IMR-90 (cell line): Measurements from ENCODE around the gene SNRK. TPM values are rescaled to one million over a fixed set of nuclear protein-coding genes. Genes with fewer than 3 reads are reported as not detected.

Experiments
- ATAC-seq: fragments of 200-7000 bp; cut with Tn5 transposase; 2 replicates; pipeline ENCODE4 v1.9.1; 2020; ENCODE audit warnings: low read depth, mild to moderate bottlenecking, moderate library complexity
- BruUV-seq: library from RNA; stranded (reverse); fragments of 400-500 nt; replicated peaks from 2 replicates; lab custom pipeline; 2021; lab: Mats Ljungman, UMichigan
- CTCF ChIA-PET: fragments of 300-600 bp; formaldehyde crosslinking; extraction: SDS; loops from one replicate; lab custom pipeline; 2021; ENCODE audit warnings: antibody characterized with exemption; lab: Yijun Ruan, JAX
- POLR2A ChIA-PET: fragments of 300-600 bp; sonication (Branson Sonifier 250); formaldehyde crosslinking; loops from one replicate; lab custom pipeline; 2022; ENCODE audit warnings: antibody characterized with exemption; ENCODE audit not compliant: unreplicated experiment; lab: Charles Lee
- DNase-seq: peaks from one replicate; pipeline ENCODE4 v3.0.0; 2013
- H2AFZ ChIP-seq: replicated peaks from 2 replicates; pipeline ENCODE3; 2013; ENCODE audit warnings: low read length, mild to moderate bottlenecking; ENCODE audit not compliant: poor library complexity
- H2AK5ac ChIP-seq: 2 replicates; pipeline ENCODE4 v1.6.1; 2013; ENCODE audit warnings: low read depth, low read length, inconsistent platforms
- H2AK9ac ChIP-seq: replicated peaks from 2 replicates; pipeline ENCODE3; 2013; ENCODE audit warnings: mild to moderate bottlenecking, low read depth, low read length, moderate library complexity; ENCODE audit not compliant: poor library complexity
- H2BK120ac ChIP-seq: 2 replicates; pipeline ENCODE4 v1.6.1; 2013; ENCODE audit warnings: low read depth, low read length, inconsistent platforms
- H2BK15ac ChIP-seq: 3 replicates; pipeline ENCODE4 v1.6.1; 2013; ENCODE audit warnings: low read depth, low read length, inconsistent platforms
- H2BK20ac ChIP-seq: 2 replicates; pipeline ENCODE4 v1.6.1; 2013; ENCODE audit warnings: low read depth, mild to moderate bottlenecking, inconsistent platforms, low read length, moderate library complexity
- H2BK5ac ChIP-seq: 2 replicates; pipeline ENCODE4 v1.6.1; 2013; ENCODE audit warnings: mild to moderate bottlenecking, low read depth, low read length, inconsistent platforms; ENCODE audit not compliant: poor library complexity, severe bottlenecking
- H3K14ac ChIP-seq: replicated peaks from 2 replicates; pipeline ENCODE4 v1.6.1; 2013; ENCODE audit warnings: low read depth, low read length, inconsistent platforms
- H3K18ac ChIP-seq: 2 replicates; pipeline ENCODE4 v1.6.1; 2013; ENCODE audit warnings: low read depth, low read length, control low read depth
- H3K23ac ChIP-seq: 2 replicates; pipeline ENCODE4 v1.6.1; 2013; ENCODE audit warnings: low read depth, low read length, inconsistent platforms
- H3K27ac ChIP-seq: 2 replicates; pipeline ENCODE4 v1.5.1; 2013; ENCODE audit warnings: mild to moderate bottlenecking, control low read depth, low read length; ENCODE audit not compliant: insufficient read depth
- H3K27me3 ChIP-seq: 2 replicates; pipeline ENCODE4 v1.6.1; 2013; ENCODE audit warnings: low read length; ENCODE audit not compliant: control insufficient read depth, insufficient read depth
- H3K36me3 ChIP-seq: 2 replicates; pipeline ENCODE4 v1.6.1; 2013; ENCODE audit warnings: low read length, mixed read lengths; ENCODE audit not compliant: control insufficient read depth, insufficient read depth
- H3K4ac ChIP-seq: 2 replicates; pipeline ENCODE4 v1.6.1; 2013; ENCODE audit warnings: low read depth, low read length, inconsistent platforms
- H3K4me1 ChIP-seq: 2 replicates; pipeline ENCODE4 v1.6.1; 2013; ENCODE audit warnings: low read length, mixed read lengths; ENCODE audit not compliant: control insufficient read depth, insufficient read depth
- H3K4me2 ChIP-seq: 2 replicates; pipeline ENCODE4 v1.6.1; 2013; ENCODE audit warnings: low read depth, mild to moderate bottlenecking, control low read depth, low read length, moderate library complexity
- H3K4me3 ChIP-seq: 2 replicates; pipeline ENCODE4 v1.5.1; 2013; ENCODE audit warnings: low read depth, mild to moderate bottlenecking, control low read depth, low read length, moderate library complexity; ENCODE audit not compliant: insufficient read depth
- H3K56ac ChIP-seq: 2 replicates; pipeline ENCODE4 v1.6.1; 2013; ENCODE audit warnings: low read length, inconsistent platforms; ENCODE audit not compliant: insufficient read depth; ENCODE audit errors: extremely low read depth
- H3K79me1 ChIP-seq, 2 experiments: 2 replicates each; pipeline ENCODE4 v1.6.1; 2013; ENCODE audit warnings: low read length in 2 of 2, inconsistent platforms in 1 of 2, low read depth in 1 of 2
- H3K9ac ChIP-seq: 2 replicates; pipeline ENCODE4 v1.6.1; 2013; ENCODE audit warnings: low read depth, low read length, control low read depth
- H3K9me1 ChIP-seq: 2 replicates; pipeline ENCODE4 v1.6.1; 2013; ENCODE audit warnings: low read length, inconsistent platforms; ENCODE audit not compliant: insufficient read depth
- H3K9me3 ChIP-seq: 2 replicates; pipeline ENCODE4 v1.6.1; 2013; ENCODE audit warnings: low read length; ENCODE audit not compliant: control insufficient read depth, insufficient read depth
- H4K20me1 ChIP-seq: 2 replicates; pipeline ENCODE4 v1.6.1; 2013; ENCODE audit warnings: low read length, inconsistent platforms; ENCODE audit not compliant: insufficient read depth
- H4K5ac ChIP-seq: 2 replicates; pipeline ENCODE4 v1.6.1; 2013; ENCODE audit warnings: mild to moderate bottlenecking, low read depth, low read length, control low read depth
- H4K8ac ChIP-seq, 2 experiments: 2 replicates each; pipeline ENCODE4 v1.6.1; 2013; ENCODE audit warnings: low read depth in 2 of 2, low read length in 2 of 2, control low read depth in 1 of 2, inconsistent platforms in 1 of 2
- H4K91ac ChIP-seq: 2 replicates; pipeline ENCODE4 v1.6.1; 2013; ENCODE audit warnings: low read depth, low read length, inconsistent platforms; ENCODE audit not compliant: insufficient read depth
- CEBPB ChIP-seq: IDR thresholded peaks from 2 replicates; pipeline ENCODE4 v1.6.1; 2012; ENCODE audit warnings: low read depth, low read length, improper control_type of control experiment
- CTCF ChIP-seq: conservative IDR thresholded peaks from 2 replicates; pipeline ENCODE4 v1.5.1; 2012; ENCODE audit warnings: mild to moderate bottlenecking, low read depth, low read length, improper control_type of control experiment
- ELK1 ChIP-seq: fragments of 150-350 bp; IDR thresholded peaks from 2 replicates; pipeline ENCODE4 v1.6.1; 2016; ENCODE audit warnings: low read depth, mild to moderate bottlenecking, low read length, moderate library complexity, borderline replicate concordance
- MAZ ChIP-seq: IDR thresholded peaks from 2 replicates; pipeline ENCODE4 v1.6.1; 2012; ENCODE audit warnings: low read depth, mild to moderate bottlenecking, low read length, improper control_type of control experiment, moderate library complexity, borderline replicate concordance
- MXI1 ChIP-seq: IDR thresholded peaks from 2 replicates; pipeline ENCODE4 v1.6.1; 2012; ENCODE audit warnings: low read depth, mild to moderate bottlenecking, low read length, moderate library complexity, borderline replicate concordance
- RCOR1 ChIP-seq: IDR thresholded peaks from 2 replicates; pipeline ENCODE4 v1.6.1; 2012; ENCODE audit warnings: mild to moderate bottlenecking, low read length, improper control_type of control experiment; ENCODE audit not compliant: insufficient replicate concordance
- RFX5 ChIP-seq: IDR thresholded peaks from 2 replicates; pipeline ENCODE4 v1.8.0; 2012; ENCODE audit warnings: low read depth, mild to moderate bottlenecking, low read length, moderate library complexity
- dilution Hi-C: fragments of 300-500 bp; cut with HindIII; formaldehyde crosslinking; loops from one replicate; pipeline ENCODE4 v1.14.3; 2018; ENCODE audit warnings: low sequenced_read_pairs; ENCODE audit not compliant: unreplicated experiment
- in situ Hi-C: fragments of 300-500 bp; cut with MboI; formaldehyde crosslinking; loops from 3 replicates; pipeline ENCODE4 v1.14.3; 2019; ENCODE audit warnings: low sequenced_read_pairs, inconsistent platforms, mixed read lengths
- intact Hi-C: fragments of 100-400 bp; cut with micrococcal nuclease; formaldehyde crosslinking; loops from 2 replicates; pipeline ENCODE4 v1.10.0; 2022
- polyA plus RNA-seq, 3 experiments: library from polyadenylated mRNA; depleted of rRNA; stranded (reverse); fragments of >200 nt; gene quantifications; 2 replicates each; pipeline ENCODE4 v1.2.3, GENCODE V29; 2012; ENCODE audit warnings: low replicate concordance in 1 of 3
- total RNA-seq: library from RNA; depleted of rRNA; stranded (reverse); fragments of >200 nt; gene quantifications from 2 replicates; pipeline ENCODE4 v1.2.3, GENCODE V29; 2012

Gene SNRK
- total and polyA plus RNA-seq, 2 of the 4 experiments (the other 2 are of a cell fraction): 4.7 to 23.1 TPM

GRCh38 chr3:43249405-43249804, 36.9 kb upstream of the SNRK start:
- no peaks in the 10 kb centered on the region for H4K20me1 ChIP-seq
- in situ Hi-C loops: no loop called here

More at GRCh38 chr3:43249405-43249804, 36.9 kb upstream of the SNRK start:
- Histone ChIP-seq H3K18ac (no peak overlapping the region), H2BK20ac (no peak overlapping the region), H3K4me2 (no peak overlapping the region), H2BK5ac (no peak overlapping the region), H3K36me3 (no peaks in the 10 kb centered on the region), H3K9me1 (no peaks in the 10 kb centered on the region), H2BK15ac (no peak overlapping the region), H2AK9ac (no peak overlapping the region), H3K4me3 (no peak overlapping the region), H4K8ac (no peak overlapping the region), H3K4ac (no peak overlapping the region), H3K27ac (no peak overlapping the region), H3K27me3 (peaks cover 42% of the 10 kb centered on the region), H3K23ac (no peak overlapping the region), H3K9ac (no peak overlapping the region), H3K56ac (no peak overlapping the region), H2AFZ (no peak overlapping the region), H2BK120ac (no peak overlapping the region), H3K79me1 (no peaks in the 10 kb centered on the region), H2AK5ac (no peak overlapping the region), H3K14ac (no peak overlapping the region), H4K5ac (no peak overlapping the region), H4K91ac (no peak overlapping the region), H3K4me1 (no peaks in the 10 kb centered on the region), H3K9me3 (0 out of 2 replicates have a peak, but pooled peaks cover 2% of the 10 kb centered on the region)
- ATAC-seq (no peak), DNase-seq (no peak)
- no TSS peak for BruUV-seq
- TF ChIP-seq MAZ: no peak
- TF ChIP-seq RFX5: no peak
- TF ChIP-seq RCOR1: no peak
- no peak for TF ChIP-seq ELK1
- no peak for TF ChIP-seq CEBPB
- no peak for TF ChIP-seq MXI1
- no peak for TF ChIP-seq CTCF
- CTCF ChIA-PET: no interaction called here
- dilution Hi-C loops: no loop called here
- intact Hi-C loops: no loop called here
- POLR2A ChIA-PET: no interaction called here
